Right renal pelvis (tissue), 4 donors: Measurements from ENCODE around the gene SNCG. TPM values are rescaled to one million over a fixed set of nuclear protein-coding genes. Genes with fewer than 3 reads are reported as not detected.
"Not testable (repeated sequence)": the region's sequence is repeated elsewhere in the genome, so short reads cannot be mapped to it uniquely, and the experiment has no call there.

Source experiments
- DNase-seq, 4 donors: peaks; one replicate each; pipeline ENCODE4 v3.0.0-alpha.2; 2013; ENCODE audit warnings: low read depth in 4 of 4, low spot score in 3 of 4, missing footprints in 1 of 4
- polyA plus RNA-seq, 4 donors: library from polyadenylated mRNA; unstranded; fragments of 120-200 nt; gene quantifications; one replicate each; pipeline ENCODE4 v1.2.1, GENCODE V29; 2013; ENCODE audit not compliant: insufficient read length in 4 of 4

The SNCG gene
- polyA plus RNA-seq, 4 donors = 11.4 to 33.6 (median 21.6) TPM

DNA sequence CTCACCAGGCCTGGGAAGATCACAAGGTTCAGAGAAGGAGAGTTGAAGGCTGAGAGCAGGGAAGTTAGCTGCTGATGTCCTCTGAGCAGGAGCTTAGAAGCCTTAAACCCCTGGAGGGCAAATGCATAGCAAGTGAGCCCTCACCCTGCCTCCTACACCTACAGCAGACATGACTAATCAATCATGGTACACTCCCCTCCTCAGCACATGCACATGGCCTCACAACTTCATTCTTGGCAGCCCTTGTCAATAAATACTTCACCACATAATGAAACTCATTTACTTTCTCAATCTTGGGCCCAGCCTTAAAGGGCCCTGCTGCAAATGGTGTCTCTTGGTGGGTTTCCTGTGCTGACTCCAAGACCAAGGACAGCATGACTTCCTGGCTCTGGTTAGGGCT lies 13.9 kb upstream of the SNCG start:
- DNase-seq = no peak

DNA sequence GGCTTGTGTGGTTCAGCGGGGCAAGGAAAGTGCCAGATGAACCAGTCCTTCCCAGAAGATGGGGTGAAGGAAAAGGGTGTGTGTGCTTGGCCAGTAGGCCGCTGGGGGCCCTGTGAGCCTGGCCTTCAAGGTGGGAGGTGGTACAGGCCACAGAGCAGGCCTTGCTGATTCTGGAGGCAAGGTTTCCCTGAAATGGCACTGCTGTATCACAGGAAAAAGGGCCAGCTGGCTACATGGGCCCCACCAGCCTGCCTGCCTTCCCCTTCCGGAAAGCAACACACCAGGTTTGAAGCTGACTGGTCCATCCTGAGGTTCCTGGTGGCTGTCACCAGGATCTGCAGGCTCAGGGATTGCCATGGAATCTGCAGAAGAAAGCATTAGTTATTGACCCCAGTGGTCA lies 13.5 kb upstream of the SNCG start:
- no peak for DNase-seq

DNA sequence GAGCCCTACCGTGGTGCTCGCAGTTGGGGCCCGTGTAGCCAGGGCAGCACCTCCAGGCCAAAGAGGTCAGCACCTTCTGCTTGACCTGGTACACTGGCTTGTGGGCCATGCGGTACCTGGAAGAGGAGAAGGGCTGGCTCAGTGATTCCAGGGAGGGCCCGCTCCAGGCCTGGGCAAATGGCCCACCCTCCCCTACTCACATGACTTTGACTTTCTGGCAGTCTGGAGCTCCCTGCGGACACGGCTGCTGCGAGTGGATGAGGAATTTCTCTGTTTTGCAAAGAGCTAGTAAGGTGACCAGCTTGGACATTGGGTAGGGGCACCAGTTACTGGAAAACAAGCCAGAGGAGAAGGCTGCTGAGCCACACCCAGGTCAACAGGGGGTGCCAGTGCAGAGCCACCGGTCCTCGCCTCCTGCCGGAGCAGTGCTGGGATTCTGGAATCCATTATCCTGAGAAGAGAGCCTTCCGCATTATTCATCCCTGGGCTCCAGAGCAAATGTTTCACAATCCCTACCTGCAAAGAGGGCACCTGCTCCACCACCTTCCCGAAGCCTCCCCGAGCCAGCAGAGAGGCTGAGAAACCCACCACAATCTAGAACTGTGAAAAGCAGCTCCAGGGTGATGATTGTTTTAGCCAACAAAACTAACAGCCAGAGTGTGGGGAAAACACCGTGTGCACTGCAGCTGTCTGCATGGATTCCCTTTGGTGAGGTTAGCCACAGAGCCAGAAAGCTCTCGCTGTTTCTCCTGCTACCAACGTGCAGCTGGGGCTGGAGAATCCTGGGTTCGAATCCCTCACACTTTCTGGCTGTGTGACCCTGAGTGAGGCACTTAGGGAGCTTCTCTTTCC lies 12.8 kb upstream of the SNCG start:
- DNase-seq = no peak

GRCh38 chr10:86946213-86947155 lies 11.9 kb upstream of the SNCG start:
- DNase-seq = no peak

DNA sequence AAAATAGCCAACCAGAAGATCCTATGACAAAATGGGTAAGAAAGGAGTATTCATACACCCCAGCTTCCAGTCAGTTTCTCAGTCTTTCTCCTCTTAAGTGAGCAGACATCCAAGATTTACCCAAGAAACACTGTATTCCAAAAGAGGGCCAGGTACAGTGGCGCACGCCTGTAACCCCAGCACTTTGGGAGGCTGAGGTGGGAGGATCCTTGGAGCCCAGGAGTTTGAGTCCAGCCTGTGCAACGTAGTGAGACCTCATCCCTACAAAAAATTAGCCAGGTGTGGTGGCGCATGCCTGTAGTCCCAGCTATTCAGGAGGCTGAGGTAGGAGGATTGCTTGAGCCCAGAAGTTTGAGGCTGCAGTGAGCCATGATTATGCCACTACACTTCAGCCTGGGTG lies 10.6 kb upstream of the SNCG start:
- not testable (repeated sequence) for DNase-seq

- no peak for DNase-seq
These were observed 8.1 kb upstream of the SNCG start for GRCh38 chr10:86950349-86950748.

DNA sequence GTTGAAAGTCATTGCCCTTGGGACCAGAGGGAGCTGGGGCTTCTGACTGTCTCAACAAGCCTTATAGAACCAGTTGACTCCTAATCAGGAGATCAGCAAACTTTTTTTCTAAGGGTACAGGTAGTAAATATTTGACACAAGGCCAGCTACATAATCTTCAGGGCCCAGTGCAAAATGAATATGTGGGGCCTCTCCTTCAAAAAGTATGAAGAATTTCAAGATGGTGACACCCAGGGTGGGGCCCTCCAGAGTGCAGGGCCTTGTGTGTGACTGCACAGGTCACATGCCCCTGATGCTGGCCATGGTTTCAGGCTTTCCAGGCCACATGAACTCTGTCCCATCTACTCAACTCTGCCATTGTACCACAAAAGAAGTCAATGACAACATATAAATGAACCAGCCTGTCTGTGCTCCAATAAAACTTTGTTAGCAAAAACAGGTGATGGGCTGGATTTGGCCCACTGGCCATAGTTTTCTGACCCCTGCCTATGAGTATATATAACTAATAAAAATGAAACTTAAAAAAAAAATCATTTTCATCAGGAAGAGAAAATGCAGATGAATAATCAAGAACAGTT lies 7.1 kb upstream of the SNCG start:
- no peak for DNase-seq

DNA sequence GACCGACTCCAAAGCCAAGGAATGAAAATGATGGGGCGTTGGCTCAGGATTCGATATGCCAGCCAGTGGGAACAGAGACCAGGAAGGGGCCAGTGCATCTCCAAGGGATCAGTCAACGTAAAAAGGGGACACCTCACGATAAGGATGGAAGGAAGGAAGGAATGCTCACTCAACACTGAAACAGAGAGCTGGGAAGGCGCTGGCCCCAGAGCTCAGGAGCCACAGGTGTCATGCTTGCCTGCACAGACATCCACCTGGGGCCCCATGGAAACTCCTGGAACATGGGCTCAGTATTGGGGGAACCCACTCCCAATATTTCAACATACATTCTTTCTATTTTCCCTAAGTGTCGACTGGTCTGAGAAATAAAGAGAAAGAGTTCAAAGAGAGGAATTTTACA lies 6.3 kb upstream of the SNCG start:
- DNase-seq = no peak

GRCh38 chr10:86952697-86953096 lies 5.7 kb upstream of the SNCG start:
- DNase-seq = not testable (repeated sequence)

DNA sequence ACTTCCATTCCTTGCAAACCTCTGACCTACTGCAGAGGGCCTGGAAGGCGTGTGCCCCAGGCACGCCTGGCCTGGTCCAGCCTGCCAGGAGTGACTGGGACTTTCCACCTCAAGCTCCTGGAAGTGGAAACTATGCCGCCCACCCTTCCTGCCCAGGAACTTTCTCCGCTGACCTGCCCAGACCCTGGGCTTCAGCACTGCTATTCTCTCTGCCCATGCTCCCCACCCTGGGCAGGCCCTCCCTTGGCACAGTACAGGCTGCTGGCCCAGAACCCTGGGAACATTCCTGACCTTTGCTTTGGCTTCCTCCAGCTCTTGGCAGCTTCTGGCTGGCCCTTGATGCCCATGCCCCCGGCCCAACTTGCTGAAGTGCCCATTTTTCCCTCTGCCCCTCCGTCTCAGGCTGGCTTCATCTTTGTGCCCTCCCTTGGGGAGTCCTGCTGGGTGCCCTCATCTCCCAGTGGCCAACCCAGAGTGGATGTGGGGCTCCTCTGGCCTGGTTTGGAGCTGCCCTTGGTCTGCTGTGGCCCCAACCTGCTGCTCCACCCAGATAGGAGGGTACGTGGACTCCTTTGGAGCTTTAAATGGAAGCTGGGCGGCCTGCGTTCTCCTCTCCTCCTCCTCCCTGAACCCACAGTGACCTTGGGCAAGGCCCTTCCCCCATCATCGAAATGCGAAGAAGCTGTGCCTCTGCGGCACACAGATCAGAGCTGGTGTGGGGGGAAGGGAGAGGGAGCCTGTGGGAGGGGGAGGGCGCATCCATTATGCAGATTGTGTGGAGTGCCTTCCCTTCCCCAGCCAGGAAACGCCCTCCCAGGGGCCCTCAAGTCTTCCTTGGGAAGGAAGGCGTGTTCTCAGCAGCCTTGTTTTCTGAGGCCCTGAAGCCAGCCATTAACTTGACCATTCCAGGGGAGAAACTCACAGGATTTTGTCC lies 4.4 kb upstream of the SNCG start:
- DNase-seq = peak in 1 of 4 donors; percentile 62

GRCh38 chr10:86954681-86955500 lies 3.5 kb upstream of the SNCG start:
- no peak for DNase-seq

DNA sequence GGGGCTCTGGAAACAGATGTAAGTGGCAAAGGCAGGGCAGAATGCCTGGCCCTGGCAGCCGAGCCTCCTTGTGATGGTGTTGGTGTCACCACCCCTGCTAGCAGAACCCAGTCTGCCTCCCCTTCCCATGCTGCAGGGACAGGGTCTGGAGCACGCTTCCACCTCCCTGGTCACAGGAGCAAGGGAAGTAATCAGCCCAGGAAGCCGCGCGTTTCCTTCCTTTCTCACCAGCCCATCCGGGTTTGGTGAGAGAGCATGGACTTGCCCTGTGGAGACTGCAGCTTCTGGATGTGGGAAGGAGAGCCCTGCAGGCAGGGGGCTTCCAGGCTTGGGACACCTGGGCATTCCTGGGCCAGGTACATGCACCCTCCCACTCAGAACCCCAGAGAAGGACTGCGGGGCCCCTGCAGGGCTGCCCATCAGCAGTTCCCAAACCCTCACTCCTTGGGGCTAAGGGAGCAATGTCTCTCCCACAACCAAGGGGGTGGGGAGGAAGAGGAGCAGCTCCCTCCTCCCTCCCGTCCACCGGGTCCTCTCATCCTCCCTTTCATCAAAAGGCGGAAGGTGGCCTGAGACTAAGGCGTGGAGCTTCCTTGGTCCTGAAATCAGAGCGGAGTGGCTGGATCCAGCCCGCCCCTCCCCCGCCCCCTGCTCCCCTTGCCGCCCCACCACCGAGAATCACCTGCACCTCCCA lies 2.8 kb upstream of the SNCG start:
- DNase-seq = no peak

DNA sequence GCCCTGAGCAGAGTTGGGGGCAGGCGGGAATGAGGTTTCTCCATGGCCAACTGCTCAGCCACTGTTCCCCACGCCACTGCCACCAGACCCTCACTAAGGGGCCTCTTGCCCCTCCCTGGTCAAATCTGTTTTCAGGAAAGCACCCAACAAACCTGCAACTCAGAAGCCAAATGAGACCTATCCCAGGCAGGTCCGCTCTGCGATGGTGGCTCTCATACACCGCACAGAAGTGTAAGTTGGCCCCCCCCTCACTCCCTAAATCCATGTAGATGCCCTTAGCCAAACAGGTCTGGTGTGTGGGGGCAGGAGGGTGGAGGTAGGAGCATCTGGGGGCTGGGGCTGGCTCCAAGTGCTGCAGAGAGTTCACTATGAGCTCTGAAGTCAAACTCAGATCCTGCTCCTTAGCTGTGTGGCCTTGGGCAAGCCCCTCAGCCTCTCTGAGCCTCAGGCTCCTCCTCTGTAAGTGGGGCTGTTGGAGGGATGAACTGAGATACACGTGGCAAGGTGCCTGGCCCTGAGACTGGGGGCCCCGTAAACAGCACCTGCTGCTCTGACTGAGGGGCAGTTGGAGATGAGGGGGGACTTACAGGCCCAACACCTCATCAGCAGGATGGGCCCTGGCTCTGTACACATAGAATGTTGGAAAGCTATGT lies 2.1 kb upstream of the SNCG start:
- no peak for DNase-seq

GRCh38 chr10:86956848-86957448 lies 1.5 kb upstream of the SNCG start:
- DNase-seq = no peak

DNA sequence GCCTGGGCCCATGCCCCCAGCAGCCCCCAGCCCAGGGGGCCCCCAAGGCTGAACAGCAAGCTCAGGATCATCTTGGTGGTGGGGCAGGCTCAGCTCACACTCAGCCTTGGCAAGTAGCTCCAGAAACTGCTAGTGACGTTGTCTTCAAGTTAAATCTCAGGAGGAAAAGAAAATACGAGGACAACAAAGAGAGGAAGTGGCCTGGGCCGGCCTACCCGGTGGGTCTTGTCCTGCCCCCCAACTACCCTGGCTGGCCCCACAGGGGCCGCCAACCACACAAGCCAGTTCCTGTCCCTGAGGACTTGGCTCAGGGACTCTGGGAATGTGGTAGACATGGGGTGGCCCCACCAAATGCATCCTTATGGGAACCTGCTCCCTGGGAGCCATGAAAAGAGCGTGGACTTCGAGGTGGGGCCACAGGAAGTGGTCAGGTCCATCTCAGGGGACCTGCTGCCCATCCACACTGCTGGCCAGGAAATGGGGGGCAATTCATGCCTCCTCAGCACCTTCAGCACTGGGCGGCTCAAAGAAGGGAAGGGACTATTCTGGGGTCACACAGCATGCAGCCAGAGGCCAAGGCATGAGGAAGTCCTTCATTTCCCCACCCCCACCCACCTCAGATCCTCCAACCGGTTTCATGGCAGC lies 806 bp upstream of the SNCG start, which contains the start of gene MMRN2:
Gene MMRN2 (minus strand): TSS at position 145 of the 645 bp plus-strand sequence. CDS start 74 bp downstream, at position 71.
- DNase-seq = no peak

DNA sequence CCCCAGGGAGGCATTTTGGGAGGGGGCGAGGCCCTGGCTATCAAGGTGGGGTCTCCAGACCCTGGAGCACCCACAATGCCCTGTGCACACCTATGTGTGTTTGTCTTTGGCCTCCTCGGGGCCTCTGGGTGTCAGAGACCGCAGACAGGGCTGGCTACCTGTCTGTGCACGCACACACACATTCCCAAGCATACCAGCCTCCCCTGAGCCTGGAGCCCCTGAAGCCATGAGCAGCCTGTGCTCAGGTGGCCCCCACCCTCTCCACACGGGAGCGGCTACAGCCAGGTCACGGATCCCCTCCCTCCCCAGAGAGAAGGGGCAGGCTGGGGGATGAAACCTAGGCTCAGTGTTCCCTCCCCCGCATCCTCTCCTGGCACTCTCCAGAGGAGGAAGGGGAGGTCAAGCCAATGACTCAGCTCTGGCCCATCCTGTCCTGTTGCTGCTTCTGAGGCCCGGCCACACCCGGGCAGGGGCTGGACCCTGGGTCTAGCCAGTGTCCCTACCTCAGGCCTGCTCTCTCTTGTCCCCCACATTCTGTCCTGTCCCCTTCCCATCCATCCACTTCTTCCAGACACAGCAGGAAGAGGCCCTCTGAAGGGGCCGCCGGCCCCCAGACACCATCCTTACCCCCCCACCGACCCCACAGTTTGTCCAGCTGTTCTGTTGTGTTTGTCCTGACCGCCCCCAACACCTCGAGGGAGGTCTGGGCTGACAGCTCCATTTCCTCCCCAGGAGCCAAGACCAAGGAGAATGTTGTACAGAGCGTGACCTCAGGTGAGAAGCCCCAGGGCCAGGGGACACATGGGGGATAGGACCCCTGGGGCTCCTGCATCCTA lies 720 bp downstream of the SNCG start:
- no peak for DNase-seq

- DNase-seq = no peak
These were observed 1.3 kb downstream of the SNCG start for GRCh38 chr10:86959737-86960002.
